HEK293 (cell line): ENCODE data around the gene ECM1.

Experiments used
- KLF1 ChIP-seq: fragments of 450-650 bp; formaldehyde crosslinking; IDR thresholded peaks from 2 replicates; pipeline ENCODE4 v1.5.1; 2016; ENCODE audit warnings: missing biosample characterization, missing genetic modification characterization
- ZNF501 ChIP-seq: fragments of 450-650 bp; formaldehyde crosslinking; IDR thresholded peaks from 2 replicates; pipeline ENCODE4 v1.5.1; 2016; ENCODE audit warnings: missing biosample characterization, missing genetic modification characterization
- TF ChIP-seq, protein P1 (sequence below): fragments of 450-650 bp; formaldehyde crosslinking; IDR thresholded peaks from 2 replicates; pipeline ENCODE4 v1.5.1; 2016; ENCODE audit warnings: missing biosample characterization, missing genetic modification characterization
- TF ChIP-seq, protein P2 (sequence below): fragments of 450-650 bp; IDR thresholded peaks from 2 replicates; pipeline ENCODE4 v1.5.1; 2018; ENCODE audit warnings: missing biosample characterization, mild to moderate bottlenecking, missing genetic modification characterization
- TF ChIP-seq, protein P3 (sequence below): fragments of 450-650 bp; IDR thresholded peaks from 2 replicates; pipeline ENCODE4 v1.5.1; 2018; ENCODE audit warnings: missing biosample characterization, missing genetic modification characterization

DNA sequence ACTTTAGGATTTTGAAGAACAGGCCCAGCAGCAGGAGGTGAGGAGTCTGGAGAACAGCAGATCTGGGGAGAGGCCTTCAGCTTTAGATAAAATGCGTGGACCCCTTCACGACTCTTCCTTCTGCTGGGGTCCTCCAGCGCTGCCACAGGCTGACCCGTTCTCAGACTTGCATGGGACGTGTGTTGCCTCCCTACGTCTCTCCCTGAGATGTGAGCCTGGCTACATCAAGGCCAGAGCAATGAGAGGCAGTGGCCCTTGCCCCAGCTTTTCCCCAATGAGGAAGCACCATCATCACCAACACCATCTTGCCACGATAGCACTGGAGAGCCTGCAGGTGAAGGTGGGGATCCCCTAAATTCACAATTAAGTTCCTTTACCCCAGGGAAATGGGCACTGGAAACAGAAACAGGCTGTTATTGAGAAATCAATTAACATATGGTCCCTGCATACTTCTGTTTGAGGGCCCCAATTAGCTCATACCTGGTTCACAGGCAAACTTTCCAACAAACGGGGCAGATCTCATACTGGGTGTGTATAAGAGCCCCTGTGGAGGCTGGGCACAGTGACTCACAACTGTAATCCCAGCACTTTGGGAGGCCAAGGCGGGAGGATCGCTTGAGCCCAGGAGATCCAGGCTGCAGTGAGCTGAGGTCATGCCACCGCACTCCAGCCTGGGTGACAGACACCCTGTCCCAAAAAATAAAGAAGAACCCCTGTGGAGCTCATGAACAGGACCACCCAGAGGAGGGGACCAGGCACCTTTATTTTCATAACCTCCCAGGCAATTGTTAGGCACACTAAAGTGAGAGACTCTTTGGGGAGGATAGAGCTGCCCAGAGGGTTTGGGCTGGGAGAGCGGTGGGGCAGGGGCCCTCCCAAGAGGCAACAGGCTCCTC is 29.2 kb downstream of the ECM1 start:
- TF ChIP-seq, protein P1, sequence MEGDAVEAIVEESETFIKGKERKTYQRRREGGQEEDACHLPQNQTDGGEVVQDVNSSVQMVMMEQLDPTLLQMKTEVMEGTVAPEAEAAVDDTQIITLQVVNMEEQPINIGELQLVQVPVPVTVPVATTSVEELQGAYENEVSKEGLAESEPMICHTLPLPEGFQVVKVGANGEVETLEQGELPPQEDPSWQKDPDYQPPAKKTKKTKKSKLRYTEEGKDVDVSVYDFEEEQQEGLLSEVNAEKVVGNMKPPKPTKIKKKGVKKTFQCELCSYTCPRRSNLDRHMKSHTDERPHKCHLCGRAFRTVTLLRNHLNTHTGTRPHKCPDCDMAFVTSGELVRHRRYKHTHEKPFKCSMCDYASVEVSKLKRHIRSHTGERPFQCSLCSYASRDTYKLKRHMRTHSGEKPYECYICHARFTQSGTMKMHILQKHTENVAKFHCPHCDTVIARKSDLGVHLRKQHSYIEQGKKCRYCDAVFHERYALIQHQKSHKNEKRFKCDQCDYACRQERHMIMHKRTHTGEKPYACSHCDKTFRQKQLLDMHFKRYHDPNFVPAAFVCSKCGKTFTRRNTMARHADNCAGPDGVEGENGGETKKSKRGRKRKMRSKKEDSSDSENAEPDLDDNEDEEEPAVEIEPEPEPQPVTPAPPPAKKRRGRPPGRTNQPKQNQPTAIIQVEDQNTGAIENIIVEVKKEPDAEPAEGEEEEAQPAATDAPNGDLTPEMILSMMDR (tag by site-specific recombination) = no peak
- TF ChIP-seq, protein P2, sequence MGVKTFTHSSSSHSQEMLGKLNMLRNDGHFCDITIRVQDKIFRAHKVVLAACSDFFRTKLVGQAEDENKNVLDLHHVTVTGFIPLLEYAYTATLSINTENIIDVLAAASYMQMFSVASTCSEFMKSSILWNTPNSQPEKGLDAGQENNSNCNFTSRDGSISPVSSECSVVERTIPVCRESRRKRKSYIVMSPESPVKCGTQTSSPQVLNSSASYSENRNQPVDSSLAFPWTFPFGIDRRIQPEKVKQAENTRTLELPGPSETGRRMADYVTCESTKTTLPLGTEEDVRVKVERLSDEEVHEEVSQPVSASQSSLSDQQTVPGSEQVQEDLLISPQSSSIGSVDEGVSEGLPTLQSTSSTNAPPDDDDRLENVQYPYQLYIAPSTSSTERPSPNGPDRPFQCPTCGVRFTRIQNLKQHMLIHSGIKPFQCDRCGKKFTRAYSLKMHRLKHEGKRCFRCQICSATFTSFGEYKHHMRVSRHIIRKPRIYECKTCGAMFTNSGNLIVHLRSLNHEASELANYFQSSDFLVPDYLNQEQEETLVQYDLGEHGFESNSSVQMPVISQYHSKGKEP (tag by site-specific recombination) = no peak
- TF ChIP-seq KLF1 (tag by site-specific recombination) = no peak
- TF ChIP-seq ZNF501 (tag by site-specific recombination) = no peak
- TF ChIP-seq, protein P3, sequence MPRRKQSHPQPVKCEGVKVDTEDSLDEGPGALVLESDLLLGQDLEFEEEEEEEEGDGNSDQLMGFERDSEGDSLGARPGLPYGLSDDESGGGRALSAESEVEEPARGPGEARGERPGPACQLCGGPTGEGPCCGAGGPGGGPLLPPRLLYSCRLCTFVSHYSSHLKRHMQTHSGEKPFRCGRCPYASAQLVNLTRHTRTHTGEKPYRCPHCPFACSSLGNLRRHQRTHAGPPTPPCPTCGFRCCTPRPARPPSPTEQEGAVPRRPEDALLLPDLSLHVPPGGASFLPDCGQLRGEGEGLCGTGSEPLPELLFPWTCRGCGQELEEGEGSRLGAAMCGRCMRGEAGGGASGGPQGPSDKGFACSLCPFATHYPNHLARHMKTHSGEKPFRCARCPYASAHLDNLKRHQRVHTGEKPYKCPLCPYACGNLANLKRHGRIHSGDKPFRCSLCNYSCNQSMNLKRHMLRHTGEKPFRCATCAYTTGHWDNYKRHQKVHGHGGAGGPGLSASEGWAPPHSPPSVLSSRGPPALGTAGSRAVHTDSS (tag by site-specific recombination) = no peak
